HG03066 (cell line): ENCODE data around the gene SRGAP1.
"Not testable (repeated sequence)": the region's sequence is repeated elsewhere in the genome, so short reads cannot be mapped to it uniquely, and the experiment has no call there.

Experiments used
- ATAC-seq: cut with Tn5 transposase; IDR thresholded peaks from one replicate; pipeline ENCODE4 v1.9.1; 2021; ENCODE audit warnings: low read depth; ENCODE audit not compliant: unreplicated experiment

The SRGAP1 gene

DNA sequence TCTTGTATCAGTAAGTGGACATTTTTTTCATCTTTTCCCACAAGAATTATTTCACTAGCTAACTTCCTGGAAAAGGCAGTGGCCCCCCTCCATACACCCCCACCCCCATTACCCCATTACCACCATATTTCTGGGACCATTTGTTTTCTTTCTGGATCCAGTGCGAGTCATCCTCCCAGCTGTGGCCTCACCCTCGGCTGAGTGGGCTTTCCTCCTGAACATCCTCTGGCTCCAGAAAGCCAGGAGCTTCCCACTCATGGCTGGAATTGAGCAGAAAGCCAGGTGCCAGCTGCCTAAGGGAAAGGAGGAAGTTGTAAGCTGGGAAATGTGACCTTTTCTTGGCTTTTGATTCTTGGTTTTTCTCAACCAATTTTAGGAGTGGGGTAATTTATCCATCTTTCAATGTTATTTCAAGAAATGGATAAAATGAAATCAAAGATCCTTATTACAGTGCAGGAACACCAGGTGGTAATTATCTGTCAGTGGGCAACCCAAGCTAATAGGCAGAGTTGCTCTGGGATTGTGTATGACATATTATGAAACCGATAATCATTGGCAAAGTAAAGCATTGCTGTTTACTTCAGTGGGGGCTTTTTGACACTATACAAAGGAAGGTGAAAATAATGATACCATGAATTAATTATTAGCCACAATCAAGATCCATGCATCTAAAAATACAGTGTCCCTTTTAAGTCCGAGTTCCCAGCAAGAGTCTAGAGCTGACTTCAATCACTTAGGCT lies 253.0 kb downstream of the SRGAP1 start:
- ATAC-seq, result no peak

DNA sequence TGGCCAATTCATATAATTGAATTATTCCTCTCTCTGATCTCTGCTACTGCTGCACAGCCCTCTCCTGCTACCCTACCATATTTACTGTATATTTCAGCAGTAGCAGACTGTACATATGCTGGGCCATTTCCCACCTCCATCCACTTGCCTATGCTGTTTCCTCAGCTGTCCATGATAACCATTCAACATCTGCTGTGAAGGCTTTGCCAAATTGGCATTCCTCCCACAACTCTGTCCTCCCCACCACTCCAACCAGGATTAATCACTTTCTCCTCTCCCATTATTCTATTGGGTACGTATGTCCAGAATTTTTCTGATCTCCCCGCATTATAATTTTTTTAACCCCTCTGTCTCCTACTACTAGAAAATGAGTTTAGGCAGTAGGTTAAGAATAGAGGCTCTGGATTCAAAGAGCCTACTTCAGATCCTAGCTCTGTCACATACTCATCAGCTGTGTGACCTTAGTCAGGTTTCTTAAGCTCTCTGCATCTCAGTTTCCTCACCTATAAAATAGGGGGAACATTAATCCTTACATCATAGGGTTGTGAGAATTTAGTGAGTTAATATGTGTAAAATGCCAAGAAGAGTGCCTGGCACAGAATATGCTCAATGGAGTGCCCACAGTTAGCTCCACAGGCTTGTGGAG lies 254.3 kb downstream of the SRGAP1 start:
- no peak for ATAC-seq

DNA sequence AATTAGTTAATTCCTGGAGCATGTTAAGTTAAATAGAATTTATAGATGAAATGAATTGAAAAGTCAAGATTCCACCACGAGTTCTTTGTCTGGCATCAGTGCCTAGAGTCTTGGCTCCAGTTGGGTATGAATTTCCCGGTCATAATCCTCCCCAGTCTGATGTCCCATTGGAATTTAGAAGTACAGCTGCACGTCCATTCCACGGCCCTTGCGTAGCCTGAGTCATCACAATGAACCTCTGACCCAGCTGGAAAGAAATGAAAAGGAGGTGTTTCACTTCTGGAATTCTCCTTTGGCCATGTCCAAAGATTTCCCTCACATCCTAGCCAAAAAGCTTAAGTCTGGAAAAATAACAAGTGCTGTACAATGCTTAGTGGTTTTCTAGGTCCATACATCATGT lies 254.9 kb downstream of the SRGAP1 start:
- no peak for ATAC-seq

DNA sequence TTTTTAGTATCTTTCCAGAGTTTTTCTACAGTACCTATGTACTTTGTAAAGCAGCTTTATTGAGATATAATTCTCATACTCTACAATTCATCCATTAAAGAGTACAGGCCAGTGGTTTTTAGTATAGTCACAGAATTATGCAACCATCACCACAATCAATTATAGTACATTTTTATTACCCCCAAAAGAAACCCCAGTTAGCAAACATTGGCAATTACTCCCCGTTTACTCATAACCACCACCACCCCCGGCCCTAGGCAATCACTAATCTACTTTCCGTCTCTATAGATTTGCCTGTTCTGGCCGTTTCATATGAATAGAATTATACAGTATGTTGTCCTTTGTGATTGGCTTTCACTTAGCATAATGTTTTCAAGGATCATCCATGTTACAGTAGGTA lies 257.8 kb downstream of the SRGAP1 start:
- no peak for ATAC-seq

DNA sequence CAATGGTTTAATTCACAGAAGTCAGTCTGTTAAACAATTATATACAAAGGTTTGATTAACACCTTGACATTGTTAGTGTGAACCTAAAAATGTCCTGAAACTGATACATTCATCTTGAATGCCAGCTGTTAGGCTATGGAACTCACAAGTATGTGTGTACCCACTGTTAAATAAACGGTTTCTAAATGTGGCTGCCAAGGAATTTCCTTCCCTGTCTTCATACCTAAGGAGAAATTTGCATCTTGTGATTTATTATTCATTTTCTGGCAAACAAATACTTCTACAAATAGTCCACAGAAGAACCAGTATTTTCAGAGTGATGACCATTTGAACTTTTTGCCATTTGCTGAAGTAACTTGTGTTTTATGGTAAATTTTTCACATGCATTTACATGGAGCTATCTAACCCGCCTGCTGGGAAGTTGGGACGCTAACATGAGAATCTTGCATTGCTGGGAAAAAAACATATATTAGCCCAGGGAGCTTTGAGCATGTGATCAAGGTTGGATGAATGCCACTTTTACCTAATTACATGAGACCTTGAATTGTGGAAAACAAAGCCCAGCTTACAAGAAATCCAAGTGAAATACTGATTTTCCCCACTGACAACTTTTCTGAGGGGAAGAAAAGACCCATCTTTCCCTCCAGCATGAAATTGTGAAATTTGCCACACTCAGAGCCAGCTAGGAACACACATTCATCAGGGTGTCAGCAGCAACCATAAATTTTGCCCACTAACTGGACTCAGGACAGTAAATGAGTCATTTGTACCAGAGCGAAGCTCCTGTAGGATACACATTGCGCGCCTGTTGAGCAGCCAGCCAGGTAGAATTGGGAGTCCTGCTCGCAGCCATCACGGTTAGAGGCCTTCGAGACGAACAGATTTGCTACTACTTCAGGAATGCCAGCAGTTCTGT lies 259.6 kb downstream of the SRGAP1 start:
- no peak for ATAC-seq

DNA sequence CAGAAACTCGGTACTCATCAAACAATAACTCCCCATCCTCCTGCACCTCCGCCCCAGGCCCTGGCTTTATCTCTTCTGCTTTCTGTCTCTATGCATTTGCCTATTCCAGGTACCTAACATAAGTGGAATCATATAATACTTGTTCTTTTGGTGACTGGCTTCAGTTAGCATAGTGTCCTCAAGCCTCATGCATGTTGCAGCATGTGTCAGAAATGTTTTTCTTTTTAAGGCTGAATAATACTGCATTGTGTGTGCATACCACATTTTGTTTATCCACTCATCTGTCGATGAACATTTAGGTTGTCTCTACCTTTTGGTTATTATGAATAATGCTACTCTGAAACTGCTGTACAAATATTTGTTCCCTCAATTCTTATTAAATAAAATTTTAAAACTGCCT lies 260.5 kb downstream of the SRGAP1 start:
- no peak for ATAC-seq

DNA sequence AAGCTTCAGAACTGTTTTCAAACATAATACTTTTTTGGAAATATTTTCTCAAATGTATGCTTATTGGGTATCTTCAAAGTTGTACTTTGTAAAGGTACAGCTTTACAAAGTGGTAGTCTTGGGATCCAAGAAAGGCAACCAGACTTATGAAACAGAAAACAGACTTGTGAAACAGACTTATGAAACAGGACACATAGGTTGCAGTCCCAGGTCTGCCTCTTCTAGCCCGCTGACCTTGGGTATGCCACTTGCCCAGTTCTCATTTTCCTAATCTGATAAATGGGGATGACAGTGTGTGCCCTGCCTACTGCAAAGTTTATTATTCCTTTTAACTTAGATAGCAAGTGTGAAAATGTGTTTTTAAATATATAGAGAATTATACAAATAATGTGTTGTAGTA lies 263.3 kb downstream of the SRGAP1 start:
- no peak for ATAC-seq

GRCh38 chr12:64109706-64110105 lies 265.2 kb downstream of the SRGAP1 start:
- no peak for ATAC-seq

GRCh38 chr12:64110864-64111263 lies 266.4 kb downstream of the SRGAP1 start:
- no peak for ATAC-seq

GRCh38 chr12:64116969-64117368 lies 272.5 kb downstream of the SRGAP1 start:
- no peak for ATAC-seq

DNA sequence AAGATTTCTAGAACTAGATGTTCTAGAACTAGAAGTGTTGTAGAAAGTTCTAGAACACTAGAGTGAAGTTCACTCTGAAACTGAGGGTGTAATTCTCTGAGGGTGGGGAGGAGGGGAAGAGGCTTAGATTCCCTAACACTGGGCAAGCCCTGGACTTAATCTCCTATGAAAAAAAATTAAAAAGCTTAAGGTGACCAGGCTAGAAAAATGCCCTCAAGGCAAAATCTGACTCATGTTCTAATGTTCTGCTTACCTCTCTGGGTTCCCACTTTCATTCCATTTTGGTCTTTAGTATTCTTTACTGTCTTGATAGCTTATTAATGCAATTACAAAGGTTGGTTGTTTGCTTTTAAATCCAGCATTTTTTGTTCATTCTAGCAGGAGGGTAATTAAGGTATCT lies 276.1 kb downstream of the SRGAP1 start:
- ATAC-seq, result no peak

DNA sequence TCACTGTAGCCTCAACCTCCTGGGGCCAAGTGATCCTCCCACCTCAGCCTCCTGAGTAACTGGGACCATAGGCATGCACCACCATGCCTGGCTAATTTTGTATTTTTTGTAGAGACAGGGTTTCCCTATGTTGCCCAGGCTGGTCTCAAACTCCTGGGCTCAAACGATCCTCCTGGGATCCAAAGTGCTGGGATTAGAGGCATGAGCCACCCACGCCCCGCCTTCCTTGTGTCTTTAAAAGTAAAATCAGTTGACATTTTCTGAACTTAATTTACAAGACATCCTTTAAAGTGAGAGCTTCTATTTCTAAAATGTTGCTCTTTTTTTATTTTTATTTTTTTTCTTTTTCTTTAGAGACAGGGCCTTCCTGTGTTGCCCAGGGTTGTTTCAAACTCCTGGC lies 276.6 kb downstream of the SRGAP1 start:
- not testable (repeated sequence) for ATAC-seq

GRCh38 chr12:64122154-64122553 lies 277.7 kb downstream of the SRGAP1 start:
- ATAC-seq, result no peak

GRCh38 chr12:64122995-64123394 lies 278.5 kb downstream of the SRGAP1 start:
- no peak for ATAC-seq

DNA sequence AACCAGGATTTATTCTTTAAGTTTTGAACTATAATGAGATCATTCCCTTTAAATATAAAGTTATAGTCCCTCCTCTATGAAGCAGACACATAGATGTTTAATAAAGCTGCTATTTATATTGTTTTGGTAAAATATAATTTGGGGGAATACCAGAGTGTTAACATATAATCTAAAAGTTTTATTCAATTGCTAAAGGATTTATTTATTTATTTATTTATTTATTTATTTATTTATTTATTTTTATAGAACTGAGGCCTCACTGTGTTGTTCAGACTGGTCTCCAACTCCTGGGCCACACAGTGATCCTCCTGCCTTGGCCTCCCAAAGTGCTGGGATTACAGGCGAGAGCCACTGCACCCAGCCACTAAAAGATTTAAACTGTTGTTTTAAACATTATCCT lies 278.9 kb downstream of the SRGAP1 start:
- ATAC-seq, result no peak

GRCh38 chr12:64124511-64125197 lies 280.2 kb downstream of the SRGAP1 start:
- ATAC-seq, result no peak

GRCh38 chr12:64125913-64126312 lies 281.4 kb downstream of the SRGAP1 start:
- ATAC-seq, result no peak

GRCh38 chr12:64127811-64128210 lies 283.3 kb downstream of the SRGAP1 start:
- no peak for ATAC-seq

DNA sequence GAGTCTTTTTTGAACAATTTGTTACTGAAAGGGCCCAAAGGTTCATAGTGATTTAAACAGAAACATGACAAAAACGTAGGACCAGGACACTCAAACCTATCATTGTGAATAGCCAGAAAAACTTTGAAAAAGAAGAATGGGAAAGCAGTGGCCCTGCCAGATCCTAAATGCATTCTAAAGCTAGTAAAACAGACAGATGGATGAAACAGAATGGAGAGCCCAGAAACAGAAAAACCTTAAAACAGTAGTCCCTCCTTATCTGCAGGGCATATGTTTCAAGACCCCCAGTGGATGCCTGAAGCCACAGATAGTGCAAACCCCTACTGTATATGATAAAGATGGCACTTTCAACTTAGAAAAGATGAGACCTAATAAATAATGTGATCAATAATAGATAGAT lies 283.9 kb downstream of the SRGAP1 start:
- ATAC-seq, result no peak

DNA sequence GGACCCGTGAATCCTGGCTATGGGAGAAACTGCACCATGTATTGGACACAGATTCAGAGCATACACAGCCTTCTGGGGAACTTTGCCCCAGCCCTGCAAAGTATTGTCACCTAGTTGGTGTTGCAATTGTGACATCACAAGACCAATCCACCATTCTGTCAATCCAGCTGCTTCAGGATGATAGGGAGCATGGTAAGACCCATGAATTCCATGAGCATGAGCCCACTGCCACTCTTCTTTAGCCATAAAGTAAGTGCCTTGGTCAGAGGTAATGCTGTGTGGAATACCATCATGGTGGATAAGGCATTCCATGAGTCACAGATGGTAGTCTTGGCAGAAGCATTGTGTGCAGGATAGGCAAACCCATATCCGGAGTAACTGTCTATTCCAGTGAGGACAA lies 286.0 kb downstream of the SRGAP1 start:
- not testable (repeated sequence) for ATAC-seq

GRCh38 chr12:64131456-64131855 lies 287.0 kb downstream of the SRGAP1 start:
- not testable (repeated sequence) for ATAC-seq
